Ovary (tissue), 3 donors: ENCODE data around the gene LRP1.

Experiments used
- POLR2A ChIP-seq: fragments of 450-650 bp; IDR thresholded peaks from one replicate; pipeline ENCODE4 v1.6.1; 2017; ENCODE audit warnings: antibody characterized with exemption, mild to moderate bottlenecking, moderate library complexity
- TF ChIP-seq, protein P1 (sequence below), 3 donors: fragments of 450-650 bp in 2 of 3; fragments of 200-600 bp in 1 of 3; IDR thresholded peaks; one replicate each; pipeline versions ENCODE4 v1.5.1 to v1.8.0; 2016 to 2022; ENCODE audit warnings: antibody characterized with exemption in 3 of 3, mild to moderate bottlenecking in 1 of 3
- donor health status: DM: no; HTN: no; CAD: no.

DNA sequence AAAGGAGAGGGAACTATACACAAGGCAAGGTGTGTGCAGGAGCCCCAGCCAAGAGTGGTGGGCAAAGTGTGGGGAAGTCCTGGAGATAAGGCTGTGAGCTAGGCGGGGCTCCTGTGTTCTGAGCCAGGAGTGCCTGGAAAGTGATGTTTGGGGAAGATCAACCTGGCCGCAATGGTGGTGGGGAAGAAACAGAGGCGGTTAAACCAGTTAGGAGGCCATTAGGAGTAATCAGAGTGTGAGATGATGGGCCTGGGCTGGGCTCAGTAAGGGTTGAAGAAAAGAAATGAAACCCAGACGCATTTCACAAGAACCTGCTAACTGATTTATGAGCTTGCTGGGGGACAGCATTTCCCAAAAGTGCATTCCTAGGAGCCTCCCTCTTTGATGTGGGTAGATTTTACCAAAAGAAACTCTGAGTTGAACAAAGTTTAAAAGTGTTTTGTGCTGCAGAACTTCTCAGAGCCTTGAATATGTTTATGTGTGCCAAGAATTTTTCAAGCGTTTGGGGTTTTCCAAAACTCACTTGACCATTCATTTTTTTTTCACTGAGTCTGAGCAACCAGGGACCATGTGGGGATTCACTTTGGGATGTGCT, 53.4 kb downstream of the LRP1 start:
- TF ChIP-seq POLR2A, result no peak
- TF ChIP-seq, protein P1, sequence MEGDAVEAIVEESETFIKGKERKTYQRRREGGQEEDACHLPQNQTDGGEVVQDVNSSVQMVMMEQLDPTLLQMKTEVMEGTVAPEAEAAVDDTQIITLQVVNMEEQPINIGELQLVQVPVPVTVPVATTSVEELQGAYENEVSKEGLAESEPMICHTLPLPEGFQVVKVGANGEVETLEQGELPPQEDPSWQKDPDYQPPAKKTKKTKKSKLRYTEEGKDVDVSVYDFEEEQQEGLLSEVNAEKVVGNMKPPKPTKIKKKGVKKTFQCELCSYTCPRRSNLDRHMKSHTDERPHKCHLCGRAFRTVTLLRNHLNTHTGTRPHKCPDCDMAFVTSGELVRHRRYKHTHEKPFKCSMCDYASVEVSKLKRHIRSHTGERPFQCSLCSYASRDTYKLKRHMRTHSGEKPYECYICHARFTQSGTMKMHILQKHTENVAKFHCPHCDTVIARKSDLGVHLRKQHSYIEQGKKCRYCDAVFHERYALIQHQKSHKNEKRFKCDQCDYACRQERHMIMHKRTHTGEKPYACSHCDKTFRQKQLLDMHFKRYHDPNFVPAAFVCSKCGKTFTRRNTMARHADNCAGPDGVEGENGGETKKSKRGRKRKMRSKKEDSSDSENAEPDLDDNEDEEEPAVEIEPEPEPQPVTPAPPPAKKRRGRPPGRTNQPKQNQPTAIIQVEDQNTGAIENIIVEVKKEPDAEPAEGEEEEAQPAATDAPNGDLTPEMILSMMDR (IDR thresholded peaks at IDR 0.05), result no peak
